Caco-2 (cell line): Measurements from ENCODE around the gene CLIC3. TPM values are rescaled to one million over a fixed set of nuclear protein-coding genes. Genes with fewer than 3 reads are reported as not detected.

Source experiments
- BruUV-seq: library from RNA; stranded (reverse); fragments of 400-500 nt; replicated peaks from 2 replicates; lab custom pipeline; 2021; lab: Mats Ljungman, UMichigan
- CTCF ChIA-PET: fragments of 300-600 bp; sonication (Branson Sonifier 250); formaldehyde crosslinking; loops from one replicate; lab custom pipeline; 2022; ENCODE audit warnings: antibody characterized with exemption; lab: Charles Lee
- POLR2A ChIA-PET: fragments of 300-600 bp; sonication (Branson Sonifier 250); formaldehyde crosslinking; loops from one replicate; lab custom pipeline; 2022; ENCODE audit warnings: antibody characterized with exemption; lab: Charles Lee
- DNase-seq, 2 experiments: peaks; one replicate each; pipeline versions ENCODE4 v3.0.0 to v3.0.0-alpha.2; 2020 to 2022
- H3K27me3 ChIP-seq: replicated peaks from 2 replicates; pipeline ENCODE4 v1.6.0; 2011; ENCODE audit warnings: low read length; ENCODE audit not compliant: control insufficient read depth, insufficient read depth
- H3K36me3 ChIP-seq: 2 replicates; pipeline ENCODE4 v1.5.1; 2011; ENCODE audit warnings: low read length; ENCODE audit not compliant: control insufficient read depth, insufficient read depth
- H3K4me1 ChIP-seq: fragments of 250-450 bp; sonication (Bioruptor Pico); 2 replicates; pipeline ENCODE4 v1.5.1; 2020; ENCODE audit warnings: mild to moderate bottlenecking
- H3K4me3 ChIP-seq: 2 replicates; pipeline ENCODE4 v1.5.1; 2011; ENCODE audit warnings: low read depth, mild to moderate bottlenecking, control low read depth, low read length
- H3K9me3 ChIP-seq: fragments of 250-450 bp; sonication (Bioruptor Pico); 2 replicates; pipeline ENCODE4 v1.5.1; 2020; ENCODE audit warnings: mild to moderate bottlenecking, moderate library complexity
- H3K27ac Mint-ChIP-seq: one replicate; pipeline ENCODE4 v1.8.0; 2022; ENCODE audit warnings: mixed read lengths; ENCODE audit not compliant: unreplicated experiment
- H3K27me3 Mint-ChIP-seq: one replicate; pipeline ENCODE4 v1.8.0; 2022; ENCODE audit warnings: mixed read lengths; ENCODE audit not compliant: insufficient read depth, unreplicated experiment
- H3K36me3 Mint-ChIP-seq: one replicate; pipeline ENCODE4 v1.8.0; 2022; ENCODE audit warnings: mild to moderate bottlenecking, mixed read lengths; ENCODE audit not compliant: insufficient read depth, unreplicated experiment
- H3K4me1 Mint-ChIP-seq: one replicate; pipeline ENCODE4 v1.8.0; 2022; ENCODE audit warnings: low read depth, mixed read lengths; ENCODE audit not compliant: unreplicated experiment
- H3K4me3 Mint-ChIP-seq: one replicate; pipeline ENCODE4 v1.8.0; 2022; ENCODE audit warnings: mild to moderate bottlenecking, moderate library complexity, mixed read lengths; ENCODE audit not compliant: unreplicated experiment
- H3K9me3 Mint-ChIP-seq: one replicate; pipeline ENCODE4 v1.8.0; 2022; ENCODE audit warnings: mixed read lengths; ENCODE audit not compliant: unreplicated experiment
- intact Hi-C: fragments of 100-400 bp; cut with micrococcal nuclease; formaldehyde crosslinking; loops from one replicate; pipeline ENCODE4 v1.10.0; 2022; ENCODE audit not compliant: unreplicated experiment
- total RNA-seq: library from RNA; stranded (reverse); gene quantifications from 2 replicates; pipeline ENCODE4 v1.2.3, GENCODE V29; 2022
- TF ChIP-seq, protein P1 (sequence below), 2 experiments: fragments of 200-600 bp in 1 of 2; IDR thresholded peaks; 1 replicate in 1 of 2; 2 replicates in 1 of 2; pipeline versions ENCODE4 v1.5.1 to v1.8.0; 2011 to 2022; ENCODE audit warnings: antibody characterized with exemption in 1 of 2, control low read depth in 1 of 2, inconsistent platforms in 1 of 2, low read depth in 1 of 2, low read length in 1 of 2, mild to moderate bottlenecking in 1 of 2, moderate library complexity in 1 of 2; ENCODE audit not compliant: insufficient read depth in 1 of 2, severe bottlenecking in 1 of 2, unreplicated experiment in 1 of 2

The CLIC3 gene
- total RNA-seq, 1 experiment from 2014 or later, result 4.7 TPM

- TF ChIP-seq, protein P1, sequence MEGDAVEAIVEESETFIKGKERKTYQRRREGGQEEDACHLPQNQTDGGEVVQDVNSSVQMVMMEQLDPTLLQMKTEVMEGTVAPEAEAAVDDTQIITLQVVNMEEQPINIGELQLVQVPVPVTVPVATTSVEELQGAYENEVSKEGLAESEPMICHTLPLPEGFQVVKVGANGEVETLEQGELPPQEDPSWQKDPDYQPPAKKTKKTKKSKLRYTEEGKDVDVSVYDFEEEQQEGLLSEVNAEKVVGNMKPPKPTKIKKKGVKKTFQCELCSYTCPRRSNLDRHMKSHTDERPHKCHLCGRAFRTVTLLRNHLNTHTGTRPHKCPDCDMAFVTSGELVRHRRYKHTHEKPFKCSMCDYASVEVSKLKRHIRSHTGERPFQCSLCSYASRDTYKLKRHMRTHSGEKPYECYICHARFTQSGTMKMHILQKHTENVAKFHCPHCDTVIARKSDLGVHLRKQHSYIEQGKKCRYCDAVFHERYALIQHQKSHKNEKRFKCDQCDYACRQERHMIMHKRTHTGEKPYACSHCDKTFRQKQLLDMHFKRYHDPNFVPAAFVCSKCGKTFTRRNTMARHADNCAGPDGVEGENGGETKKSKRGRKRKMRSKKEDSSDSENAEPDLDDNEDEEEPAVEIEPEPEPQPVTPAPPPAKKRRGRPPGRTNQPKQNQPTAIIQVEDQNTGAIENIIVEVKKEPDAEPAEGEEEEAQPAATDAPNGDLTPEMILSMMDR (IDR thresholded peaks at IDR 0.05; ENCODE audit: insufficient read depth in 1 of 2, low read depth in 1 of 2, low read length in 1 of 2, severe bottlenecking in 1 of 2, unreplicated experiment in 1 of 2), result no peak
- no TSS peak for BruUV-seq
- 0 out of 2 replicates have a peak, but pooled peaks cover 1% of the 10 kb centered on the region for H3K4me1 ChIP-seq
- Mint-ChIP-seq H3K36me3 (peaks cover 6% of the 10 kb centered on the region), H3K4me3 (no peak overlapping the region), H3K4me1 (no peaks in the 10 kb centered on the region), H3K27me3 (no peaks in the 10 kb centered on the region), H3K9me3 (peaks cover 12% of the 10 kb centered on the region), H3K27ac (peak overlapping the region; percentile 22)
- ChIA-PET CTCF (no interaction called here), POLR2A (no interaction called here)
- H3K4me3 ChIP-seq, result no peak overlapping the region
- intact Hi-C loops, result no loop called here
- no peak for DNase-seq
- H3K9me3 ChIP-seq, result no peaks in the 10 kb centered on the region
- no peaks in the 10 kb centered on the region; the same call in 1 of the 2 replicates for H3K36me3 ChIP-seq
- H3K27me3 ChIP-seq, result no peaks in the 10 kb centered on the region
Observed at GRCh38 chr9:136955943-136956335, 40.4 kb downstream of the CLIC3 start.

DNA sequence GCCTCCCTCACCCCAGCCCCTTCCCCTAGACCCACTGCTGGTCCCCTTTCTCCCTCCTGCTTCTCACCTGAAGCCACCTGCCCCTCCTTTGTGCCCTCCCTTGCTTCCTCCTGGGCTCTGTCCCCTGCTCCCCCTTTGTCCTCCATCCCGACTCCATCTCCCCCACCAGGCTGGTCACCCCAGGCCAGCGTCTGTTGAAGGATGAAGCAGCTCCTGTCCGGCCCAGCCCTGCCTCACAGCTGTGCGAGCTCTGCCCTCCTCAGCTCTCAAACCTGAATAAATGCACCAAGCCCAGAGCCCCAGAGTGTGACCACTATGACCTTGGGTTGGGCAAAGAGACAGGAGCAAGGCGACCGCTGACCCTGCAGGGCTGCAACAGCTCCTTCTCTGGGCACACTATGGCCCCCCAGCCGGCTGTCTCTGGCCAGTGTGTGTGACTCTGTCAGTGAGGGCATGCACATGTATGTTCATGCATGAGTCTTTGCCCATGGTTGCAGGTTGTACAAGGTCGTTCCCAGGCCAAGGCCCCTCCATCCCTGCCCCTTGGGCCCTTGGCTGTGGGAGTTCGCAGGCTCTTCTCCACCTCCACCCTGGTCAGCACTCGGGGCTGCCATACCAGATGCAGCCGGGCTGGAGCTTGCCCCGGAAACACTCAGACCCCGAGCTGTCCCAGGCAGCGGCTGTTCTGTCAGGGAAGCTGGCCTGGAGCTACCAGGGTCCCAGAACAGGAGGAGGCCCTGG, 41.0 kb downstream of the CLIC3 start:
- Mint-ChIP-seq H3K27ac (no peak overlapping the region), H3K4me3 (no peak overlapping the region), H3K27me3 (no peaks in the 10 kb centered on the region), H3K4me1 (no peaks in the 10 kb centered on the region), H3K36me3 (peaks cover 1% of the 10 kb centered on the region), H3K9me3 (peaks cover 12% of the 10 kb centered on the region)
- intact Hi-C loops, result no loop called here
- ChIA-PET POLR2A (no interaction called here), CTCF (interaction anchor here (0.7 kb wide), 2 partner anchors 10 to 137 kb away, joined by 3 to 12 read pairs; no protein-coding TSS in a partner anchor)
- H3K4me1 ChIP-seq, result peaks cover 7% of the 10 kb centered on the region
- TF ChIP-seq, protein P1 (IDR thresholded peaks at IDR 0.05; ENCODE audit: insufficient read depth in 1 of 2, low read depth in 1 of 2, low read length in 1 of 2, severe bottlenecking in 1 of 2, unreplicated experiment in 1 of 2), result no peak
- BruUV-seq, result no TSS peak
- H3K27me3 ChIP-seq, result no peaks in the 10 kb centered on the region
- DNase-seq, result no peak
- no peaks in the 10 kb centered on the region for H3K9me3 ChIP-seq
- no peak overlapping the region for H3K4me3 ChIP-seq
- H3K36me3 ChIP-seq, result no peaks in the 10 kb centered on the region; the same call in 1 of the 2 replicates

DNA sequence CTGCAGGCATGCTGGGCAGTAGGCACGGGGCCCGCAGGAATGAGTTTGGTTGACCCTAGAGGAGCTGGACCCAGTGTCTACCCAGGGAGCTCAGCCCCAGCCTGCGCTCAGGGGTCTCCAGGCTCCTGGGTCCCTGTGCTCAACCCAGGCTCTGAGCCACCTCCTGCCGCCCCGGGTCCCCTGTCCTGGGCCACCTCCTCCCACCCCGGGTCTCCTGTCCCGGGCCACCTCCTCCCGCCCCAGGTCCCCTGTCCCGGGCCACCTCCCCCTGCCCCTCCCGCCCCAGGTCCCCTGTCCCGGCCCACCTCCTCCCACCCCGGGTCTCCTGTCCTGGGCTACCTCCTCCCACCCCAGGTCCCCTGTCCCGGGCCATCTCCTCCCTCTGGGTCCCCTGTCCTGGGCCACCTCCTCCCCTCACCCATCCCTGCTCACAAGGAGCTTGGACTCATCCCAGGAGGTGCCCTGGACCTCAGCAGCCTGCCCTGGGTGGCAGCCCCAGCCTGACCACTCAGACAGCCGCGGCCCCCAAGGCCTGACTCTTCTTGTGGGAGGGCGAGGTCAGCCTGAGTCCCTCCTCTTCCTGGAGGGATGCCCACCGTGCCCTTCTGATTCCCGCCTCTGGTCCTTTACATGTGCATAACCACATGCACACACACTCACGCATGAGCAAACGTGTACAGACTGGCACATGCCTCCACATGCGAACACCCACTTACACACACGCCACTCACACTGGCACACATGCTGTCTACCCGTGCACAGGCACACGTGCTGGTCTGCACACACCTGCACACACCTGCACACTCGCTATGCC, 41.9 kb downstream of the CLIC3 start:
- DNase-seq, result no peak
- intact Hi-C loops, result no loop called here
- Mint-ChIP-seq H3K4me3 (no peak overlapping the region), H3K9me3 (peaks cover 12% of the 10 kb centered on the region), H3K36me3 (peaks cover 8% of the 10 kb centered on the region), H3K4me1 (no peaks in the 10 kb centered on the region), H3K27ac (no peak overlapping the region), H3K27me3 (no peaks in the 10 kb centered on the region)
- Histone ChIP-seq H3K9me3 (no peaks in the 10 kb centered on the region), H3K4me1 (peaks cover 9% of the 10 kb centered on the region), H3K27me3 (no peaks in the 10 kb centered on the region), H3K36me3 (no peaks in the 10 kb centered on the region; the same call in 1 of the 2 replicates), H3K4me3 (no peak overlapping the region)
- TF ChIP-seq, protein P1 (IDR thresholded peaks at IDR 0.05; ENCODE audit: insufficient read depth in 1 of 2, low read depth in 1 of 2, low read length in 1 of 2, severe bottlenecking in 1 of 2, unreplicated experiment in 1 of 2), result no peak
- ChIA-PET CTCF (interaction anchor here (0.7 kb wide), 1 partner anchor 138 kb away, joined by 12 read pairs; no protein-coding TSS in a partner anchor), POLR2A (no interaction called here)
- BruUV-seq, result no TSS peak
